Muscle of back (tissue), 13 donors: Measurements from ENCODE around the gene CYP17A1. TPM values are rescaled to one million over a fixed set of nuclear protein-coding genes. Genes with fewer than 3 reads are reported as not detected.
"Not testable (repeated sequence)": the region's sequence is repeated elsewhere in the genome, so short reads cannot be mapped to it uniquely, and the experiment has no call there.

Source experiments
- DNase-seq, 3 donors: peaks; one replicate each; pipeline versions ENCODE4 v3.0.0 to v3.0.0-alpha.2; 2013
- long read RNA-seq, 9 donors: transcript quantifications; one replicate each; lab custom pipeline, GENCODE V29; 2026
- polyA plus RNA-seq, 10 donors: library from polyadenylated mRNA; unstranded; fragments of 120-200 nt; gene quantifications; one replicate each; pipeline ENCODE4 v1.2.1, GENCODE V29; 2013; ENCODE audit not compliant: insufficient read length in 10 of 10

Gene CYP17A1
- polyA plus RNA-seq: 1 to 10 TPM in 6 of 10 donors, under 1 TPM in 4; 0.15 to 3.6 (median 1.1) TPM
- long read RNA-seq, donor 1: 0 reads
- long read RNA-seq, donor 2, transcript CYP17A1-201 (8 exons, 1,870 nt): major isoform, 7 of 7 reads
- long read RNA-seq, donor 2, partial matches to known transcripts: 0 of 7 reads
- long read RNA-seq, donor 2, other reads (novel, unspliced or antisense): 0 of 7 reads
- long read RNA-seq, donor 3: 0 reads
- long read RNA-seq, donor 4: 0 reads
- long read RNA-seq, donor 5: 0 reads
- long read RNA-seq, donor 6: 0 reads
- long read RNA-seq, donor 7: 0 reads
- long read RNA-seq, donor 8: 0 reads
- long read RNA-seq, donor 9: 0 reads

- DNase-seq: peak in 1 of 3 donors; percentile 18
Measured at GRCh38 chr10:102837230-102837721, at the start of gene CYP17A1. Gene CYP17A1, minus strand, starts transcription at chr10:102837413. Its CDS starts 52 bp downstream, at chr10:102837361.

- no peak for DNase-seq
Measured at GRCh38 chr10:102880256-102880655, 43.0 kb upstream of the CYP17A1 start.

GRCh38 chr10:102878629-102879028 lies 41.4 kb upstream of the CYP17A1 start:
- no peak for DNase-seq

- no peak for DNase-seq
Measured at GRCh38 chr10:102876747-102877153, 39.5 kb upstream of the CYP17A1 start.

GRCh38 chr10:102872163-102872562 lies 35.0 kb upstream of the CYP17A1 start:
- DNase-seq: no peak

- peak in 2 of 3 donors; percentile 3 to 32 for DNase-seq
Measured at GRCh38 chr10:102870221-102870620, 33.0 kb upstream of the CYP17A1 start.

GRCh38 chr10:102869258-102870198 lies 32.3 kb upstream of the CYP17A1 start, which contains the start of gene AS3MT:
Gene AS3MT, plus strand, starts transcription at chr10:102869470. Its CDS starts 123 bp downstream, at chr10:102869593.
- DNase-seq: peak; percentile 21 to 83 (median 62)

GRCh38 chr10:102868911-102869257 lies 31.7 kb upstream of the CYP17A1 start:
- peak in 1 of 3 donors; percentile 10 for DNase-seq

GRCh38 chr10:102865620-102866019 lies 28.4 kb upstream of the CYP17A1 start:
- no peak for DNase-seq

- no peak for DNase-seq
Measured at GRCh38 chr10:102863660-102864059, 26.4 kb upstream of the CYP17A1 start.

GRCh38 chr10:102859911-102860310 lies 22.7 kb upstream of the CYP17A1 start:
- DNase-seq: no peak

- no peak for DNase-seq
Measured at GRCh38 chr10:102856758-102857424, 19.7 kb upstream of the CYP17A1 start.

GRCh38 chr10:102855731-102856436 lies 18.7 kb upstream of the CYP17A1 start:
- peak in 1 of 3 donors; percentile 95 for DNase-seq

- DNase-seq: not testable (repeated sequence)
Measured at GRCh38 chr10:102853237-102853636, 16.0 kb upstream of the CYP17A1 start.

- no peak for DNase-seq
Measured at GRCh38 chr10:102850025-102850518, 12.9 kb upstream of the CYP17A1 start.

GRCh38 chr10:102845352-102845902 lies 8.2 kb upstream of the CYP17A1 start:
- DNase-seq: no peak

GRCh38 chr10:102844190-102844776 lies 7.1 kb upstream of the CYP17A1 start:
- DNase-seq: not testable (repeated sequence)

GRCh38 chr10:102843139-102843538 lies 5.9 kb upstream of the CYP17A1 start:
- DNase-seq: not testable (repeated sequence)

- no peak for DNase-seq
Measured at GRCh38 chr10:102841827-102842345, 4.7 kb upstream of the CYP17A1 start.
